Measurements from ENCODE around the gene BBS9.

The BBS9 gene

DNA sequence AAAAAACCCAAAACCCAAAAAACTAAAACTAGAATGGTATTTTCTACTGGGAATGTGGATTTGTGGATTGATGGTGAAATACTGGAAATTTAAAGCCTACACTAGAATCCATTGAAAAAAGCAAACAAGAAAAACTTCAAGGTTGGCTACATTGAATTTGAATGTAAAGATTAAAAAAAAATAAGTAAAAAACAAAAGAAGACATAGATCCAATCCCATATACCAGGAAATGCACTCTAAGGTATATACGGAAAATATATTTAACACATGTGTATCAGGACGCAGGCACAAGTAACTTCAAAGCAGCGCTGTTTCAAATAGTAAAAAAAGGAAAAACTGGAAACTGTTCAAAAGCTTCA lies 754 bp upstream of the BBS9 start:
- DNase-seq, result no peak

- DNase-seq, result no peak
Observed at GRCh38 chr7:33129806-33130153, 416 bp downstream of the BBS9 start.

GRCh38 chr7:33130184-33130583 lies 820 bp downstream of the BBS9 start:
- DNase-seq, result no peak

DNA sequence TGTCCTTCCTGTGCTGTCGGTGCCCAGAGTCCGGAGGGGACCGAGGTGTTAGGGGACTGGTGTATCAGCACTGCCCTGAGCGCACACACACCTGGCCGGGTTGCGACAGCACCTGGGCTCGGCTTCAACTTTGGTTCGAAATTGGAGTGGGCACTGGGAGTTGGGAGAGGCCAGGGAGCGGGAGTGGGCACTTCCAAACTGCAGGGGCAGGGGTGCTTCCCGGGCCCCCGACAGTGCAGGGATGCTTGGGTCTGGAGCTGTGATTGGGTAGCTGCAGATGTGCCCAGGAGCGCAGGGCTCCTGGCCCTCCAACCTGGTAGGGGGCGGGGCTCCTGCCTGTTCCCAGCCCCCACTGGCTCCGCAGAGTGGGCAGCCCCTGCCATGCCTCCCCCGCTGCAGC lies 7.7 kb downstream of the BBS9 start:
- DNase-seq, result no peak

GRCh38 chr7:33142585-33142984 lies 13.2 kb downstream of the BBS9 start:
- no peak for DNase-seq

GRCh38 chr7:33143996-33144718 lies 14.8 kb downstream of the BBS9 start:
- no peak for DNase-seq

DNA sequence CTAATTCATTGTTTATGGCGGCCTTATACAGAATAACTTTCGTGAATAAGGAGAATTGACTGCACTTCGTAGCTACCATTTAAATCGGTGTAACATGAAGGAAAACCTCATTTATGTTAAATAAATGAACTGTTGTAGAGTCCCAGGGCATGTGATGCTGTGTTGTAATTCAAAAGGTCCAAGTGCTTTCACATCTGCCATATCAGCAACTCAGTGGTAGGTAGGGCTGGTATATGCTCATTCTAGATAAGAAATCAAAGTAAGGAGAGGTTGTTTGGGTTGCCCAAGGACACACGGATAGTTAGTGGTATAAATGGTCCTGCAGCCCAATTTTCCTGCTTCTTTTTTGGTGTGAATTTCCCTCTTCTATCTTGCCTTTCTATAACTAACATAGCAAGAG lies 15.8 kb downstream of the BBS9 start:
- no peak for DNase-seq

DNA sequence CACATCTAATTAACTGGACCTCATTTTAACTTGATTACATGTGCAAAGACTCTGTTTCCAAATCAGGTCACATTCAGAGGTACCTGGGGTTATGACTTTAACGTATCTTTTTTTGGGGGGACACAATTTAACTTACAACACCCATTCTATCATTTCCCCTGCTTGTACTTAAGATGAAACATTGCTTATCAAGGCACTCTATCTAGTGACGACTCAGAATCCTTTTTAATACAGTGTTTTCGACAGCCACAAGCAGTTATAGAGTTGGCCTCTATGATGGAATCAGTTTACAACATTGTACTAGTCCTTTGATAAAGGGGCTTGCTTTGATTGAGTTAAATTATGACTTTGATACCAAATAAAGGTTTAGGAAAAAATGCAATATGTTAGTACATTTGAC lies 22.7 kb downstream of the BBS9 start:
- no peak for DNase-seq

GRCh38 chr7:33155811-33156210 lies 26.4 kb downstream of the BBS9 start:
- no peak for DNase-seq

- DNase-seq, result no peak
Observed at GRCh38 chr7:33156441-33156840, 27.1 kb downstream of the BBS9 start.

DNA sequence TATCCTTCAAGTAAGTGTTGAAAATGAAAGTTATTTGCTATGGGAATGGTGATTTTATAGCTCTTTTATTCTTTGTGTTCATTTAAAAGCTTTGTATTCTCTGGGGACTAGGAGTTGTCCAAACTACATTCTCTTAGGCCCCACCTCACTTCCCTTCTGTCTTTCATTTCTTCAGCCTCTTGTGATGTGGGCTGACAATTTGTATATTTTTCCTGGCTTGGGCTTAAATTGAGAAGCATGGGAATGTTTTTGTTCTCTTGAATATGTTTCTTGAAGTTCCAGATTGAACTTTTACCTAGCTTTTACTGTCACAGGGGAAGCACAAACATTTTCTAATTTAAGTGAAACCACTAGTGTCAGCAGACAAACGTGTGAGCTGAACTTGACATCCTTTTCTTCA lies 27.9 kb downstream of the BBS9 start:
- no peak for DNase-seq

DNA sequence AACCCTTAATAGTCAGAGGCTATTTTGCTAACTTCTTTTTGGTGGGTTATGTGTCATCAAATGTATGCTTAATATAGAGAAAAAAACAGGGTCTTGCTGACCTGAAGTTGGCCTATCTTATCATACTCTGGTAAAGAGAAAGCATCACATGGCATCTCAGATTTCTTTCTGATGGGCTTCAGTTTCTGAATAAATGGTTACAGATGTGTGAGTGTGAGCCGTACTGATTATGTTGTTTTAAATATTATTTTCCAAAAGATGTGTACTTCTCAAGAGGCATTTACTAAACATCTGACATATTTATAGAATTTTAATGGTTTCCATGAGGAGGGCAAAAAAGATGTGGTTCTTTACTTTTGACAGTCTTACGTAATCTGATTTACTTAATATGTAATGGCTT lies 28.4 kb downstream of the BBS9 start:
- DNase-seq, result no peak

DNA sequence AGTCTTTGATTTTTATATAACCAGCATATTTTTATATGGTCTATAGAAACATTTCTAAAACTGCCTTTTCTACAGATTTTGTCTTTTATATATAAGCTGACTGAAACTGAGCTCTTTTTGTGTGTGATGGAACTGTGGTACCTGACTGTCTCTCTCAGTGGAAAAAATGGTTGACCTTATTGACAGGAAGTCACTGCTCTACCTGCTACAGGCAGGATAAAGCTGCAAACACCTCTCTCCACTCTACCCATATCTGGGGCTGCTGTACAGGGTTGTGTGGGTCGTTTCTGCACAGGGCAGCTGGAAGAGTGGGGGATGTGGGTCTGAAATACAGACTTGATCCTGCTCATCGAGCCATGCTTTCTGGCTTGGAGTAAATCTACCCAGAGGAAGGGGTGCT lies 48.5 kb downstream of the BBS9 start:
- DNase-seq, result no peak

GRCh38 chr7:33179519-33179918 lies 50.2 kb downstream of the BBS9 start:
- DNase-seq, result no peak

- no peak for DNase-seq
Observed at GRCh38 chr7:33183504-33183903, 54.1 kb downstream of the BBS9 start.

GRCh38 chr7:33184828-33185227 lies 55.5 kb downstream of the BBS9 start:
- no peak for DNase-seq

DNA sequence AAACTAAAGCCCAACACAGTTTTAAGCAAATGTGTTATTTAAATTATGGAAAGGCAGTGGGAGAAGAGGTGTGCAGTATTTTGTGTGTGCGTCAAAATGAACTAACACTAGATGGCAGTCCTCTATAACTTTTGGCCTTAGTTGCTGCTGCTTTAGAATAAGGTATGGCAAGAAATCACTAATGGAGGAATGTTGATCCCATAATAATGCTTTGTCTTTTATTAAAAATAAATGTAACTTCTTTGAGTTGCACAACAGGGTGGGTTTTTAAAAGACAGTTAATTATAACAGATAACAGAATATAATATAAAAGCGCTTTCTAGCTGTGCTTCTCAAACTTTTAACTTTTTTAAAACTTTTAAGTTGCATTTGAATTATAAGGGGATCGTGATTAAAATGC lies 56.4 kb downstream of the BBS9 start:
- DNase-seq, result no peak

GRCh38 chr7:33186192-33186591 lies 56.8 kb downstream of the BBS9 start:
- no peak for DNase-seq

GRCh38 chr7:33190688-33191304 lies 61.4 kb downstream of the BBS9 start:
- no peak for DNase-seq

DNA sequence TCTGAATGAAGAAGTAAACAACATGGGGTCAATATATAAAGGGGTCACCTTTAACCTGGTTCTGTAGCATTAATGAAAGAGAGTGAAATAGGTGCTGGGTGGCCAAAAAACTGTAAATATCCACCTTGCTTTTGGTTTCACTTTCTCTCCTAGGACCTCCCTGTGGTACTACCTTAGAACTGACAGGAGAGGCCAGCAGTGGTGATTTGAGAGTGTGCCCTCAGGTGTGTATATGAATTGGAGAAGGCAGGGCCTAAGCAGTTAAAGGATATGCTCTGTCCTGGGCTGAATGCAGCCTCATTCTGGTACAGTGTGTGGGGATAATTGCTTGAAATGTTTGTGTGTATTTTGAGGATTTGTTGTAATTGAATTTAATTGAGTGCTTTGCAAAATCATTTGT lies 62.0 kb downstream of the BBS9 start:
- DNase-seq, result no peak

GRCh38 chr7:33192695-33193291 lies 63.4 kb downstream of the BBS9 start:
- DNase-seq, result no peak

GRCh38 chr7:33193308-33193864 lies 64.0 kb downstream of the BBS9 start:
- DNase-seq, result no peak

DNA sequence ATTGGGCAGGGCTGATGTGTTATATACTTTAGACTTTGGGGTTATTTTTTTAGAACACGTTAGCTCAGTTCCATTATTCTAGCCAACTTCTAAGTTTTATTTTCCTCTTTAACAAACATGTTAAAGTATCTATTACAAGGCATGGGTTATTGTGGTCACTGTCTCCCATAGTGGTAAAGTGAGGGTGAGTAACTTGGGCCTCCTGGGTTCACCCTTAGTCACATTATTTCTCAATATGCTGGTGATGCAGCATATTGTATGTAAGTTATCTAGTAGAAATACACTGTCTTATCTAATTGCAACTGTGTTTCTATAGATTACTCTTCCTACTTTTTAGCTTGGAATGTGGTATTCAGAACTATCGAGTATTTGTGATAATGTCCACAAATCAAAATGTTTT lies 65.9 kb downstream of the BBS9 start:
- no peak for DNase-seq

DNA sequence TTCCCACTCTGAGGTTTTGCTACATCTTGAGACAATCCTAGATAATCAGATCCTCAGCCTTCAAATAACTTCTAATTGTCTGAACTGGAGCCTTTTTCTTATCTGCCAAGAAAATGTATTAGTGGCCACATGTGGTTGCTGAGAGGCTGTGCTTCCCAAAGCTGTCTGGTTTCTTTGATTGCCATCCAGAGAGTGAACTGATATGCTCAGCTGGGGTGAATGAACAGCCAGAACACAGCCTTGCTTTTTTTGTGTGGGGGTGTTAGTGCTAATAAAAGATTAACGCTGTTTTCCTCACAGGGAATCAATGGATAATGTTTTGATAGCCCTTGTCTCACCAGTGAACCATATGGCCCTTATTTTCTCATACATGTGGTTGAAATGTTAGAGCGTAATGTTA lies 66.9 kb downstream of the BBS9 start:
- DNase-seq, result no peak

GRCh38 chr7:33200282-33200681 lies 70.9 kb downstream of the BBS9 start:
- DNase-seq, result no peak

All from activated naive CD4-positive, alpha-beta T cell treated with Interleukin-2 at 50 U/mL for 16 hours (primary cell).